Midbrain (tissue), 1 donor: ENCODE measurements around the gene RAB22A.
A peak's percentile ranks its signal among the peaks of the same experiment; 100 is the strongest.
"Not testable (repeated sequence)": the region's sequence is repeated elsewhere in the genome, so short reads cannot be mapped to it uniquely, and the experiment has no call there.

Experiments
- DNase-seq: peaks from one replicate; lab custom pipeline; 2025; lab: John Stamatoyannopoulos, UW

RAB22A gene

DNA sequence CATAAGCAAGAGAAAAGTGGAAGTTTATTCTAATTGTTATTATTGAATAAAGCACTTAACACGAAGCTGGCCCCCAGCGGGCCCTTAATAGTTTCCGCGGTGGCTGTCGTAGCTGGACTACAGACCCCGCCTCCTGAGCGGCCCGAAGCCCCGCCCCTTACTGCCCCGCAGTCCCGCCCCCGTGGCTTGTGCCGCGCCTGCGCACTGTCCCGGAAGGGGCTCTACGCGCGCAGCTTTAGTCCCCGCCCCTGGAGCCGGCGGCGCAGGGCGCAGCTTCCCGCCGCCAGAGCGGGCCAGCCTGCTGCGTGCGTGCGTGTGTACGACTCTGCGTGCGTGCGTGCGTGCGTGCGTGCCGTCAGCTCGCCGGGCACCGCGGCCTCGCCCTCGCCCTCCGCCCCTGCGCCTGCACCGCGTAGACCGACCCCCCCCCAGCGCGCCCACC lies 79.4 kb downstream of the RAB22A start, which contains the start of gene VAPB:
VAPB (plus strand) TSS at position 348 of the 442 bp plus-strand sequence. CDS start 231 bp downstream, outside the sequence.
- DNase-seq = peak; percentile 97

DNA sequence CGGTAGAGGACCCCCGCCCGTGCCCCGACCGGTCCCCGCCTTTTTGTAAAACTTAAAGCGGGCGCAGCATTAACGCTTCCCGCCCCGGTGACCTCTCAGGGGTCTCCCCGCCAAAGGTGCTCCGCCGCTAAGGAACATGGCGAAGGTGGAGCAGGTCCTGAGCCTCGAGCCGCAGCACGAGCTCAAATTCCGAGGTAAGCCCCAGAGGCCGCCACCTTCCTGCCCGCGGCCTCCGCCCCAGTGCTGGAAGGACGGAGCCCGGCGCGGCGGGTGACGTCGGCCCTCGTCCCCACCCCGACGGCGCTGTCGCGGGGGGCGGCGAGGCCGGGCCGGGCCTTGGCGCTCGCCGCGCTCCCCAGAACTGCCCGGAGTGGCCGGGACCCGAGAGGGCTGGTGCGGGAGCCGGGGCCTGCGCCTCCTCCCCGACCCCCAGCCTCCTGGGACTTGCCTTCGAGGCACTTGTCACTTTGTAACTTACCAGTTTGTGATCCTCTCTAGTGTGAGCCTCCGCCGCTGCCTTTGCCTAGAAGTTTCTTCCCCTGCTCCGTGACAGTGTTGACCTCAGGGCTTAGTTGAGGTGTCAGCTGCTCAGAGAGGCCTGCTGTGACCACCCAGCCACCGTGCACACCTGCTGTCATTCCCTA lies 79.9 kb downstream of the RAB22A start:
- no peak for DNase-seq

DNA sequence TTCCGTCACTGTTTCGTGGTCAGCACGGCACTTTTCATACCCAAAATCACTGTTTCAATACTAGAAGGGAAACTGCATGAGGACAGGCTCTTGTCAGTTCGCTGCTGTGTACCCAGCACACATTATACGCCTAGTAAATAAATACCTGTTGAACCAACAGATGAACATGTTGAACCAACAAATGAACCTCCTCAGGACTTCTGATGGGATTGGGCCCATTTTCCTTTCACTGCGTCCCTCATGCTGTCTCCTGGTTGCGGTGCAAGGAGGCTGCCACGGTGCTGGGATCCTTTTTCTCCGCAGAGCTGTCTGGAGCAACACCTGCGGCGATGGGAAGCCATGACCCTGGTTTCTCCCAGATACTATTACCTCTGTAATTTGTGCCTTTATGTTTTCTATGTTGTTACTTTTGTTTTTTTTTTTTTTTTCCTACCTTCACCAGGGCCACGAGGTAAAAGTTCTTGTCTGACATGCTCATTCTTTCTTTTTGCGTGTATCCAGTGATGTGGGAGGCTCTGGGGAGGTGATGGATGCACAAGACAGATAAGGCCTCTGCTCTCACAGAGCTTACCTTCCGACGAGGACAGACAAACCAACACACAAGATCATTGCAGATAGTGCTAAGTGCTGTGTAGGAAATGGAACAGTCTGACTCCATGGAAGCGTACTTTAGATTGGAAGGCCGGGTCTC lies 80.6 kb downstream of the RAB22A start:
- no peak for DNase-seq

DNA sequence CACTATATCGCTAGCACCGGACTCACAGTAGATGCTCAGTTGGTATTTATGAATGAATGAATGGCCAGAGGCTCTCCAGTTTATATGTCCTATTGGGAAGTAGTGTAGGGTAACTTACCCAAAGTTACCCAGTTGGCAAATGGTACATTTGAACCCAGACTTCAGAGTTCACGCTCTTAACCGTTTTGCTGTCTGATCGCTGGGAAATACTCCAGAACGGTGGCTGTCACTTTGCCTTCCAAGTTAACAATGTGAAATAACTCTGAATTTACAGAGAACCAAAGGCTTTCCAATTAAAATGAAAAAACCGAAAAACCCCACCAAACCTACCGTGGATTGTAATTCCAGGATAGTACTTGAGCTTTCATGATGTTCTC lies 81.1 kb downstream of the RAB22A start:
- no peak for DNase-seq

DNA sequence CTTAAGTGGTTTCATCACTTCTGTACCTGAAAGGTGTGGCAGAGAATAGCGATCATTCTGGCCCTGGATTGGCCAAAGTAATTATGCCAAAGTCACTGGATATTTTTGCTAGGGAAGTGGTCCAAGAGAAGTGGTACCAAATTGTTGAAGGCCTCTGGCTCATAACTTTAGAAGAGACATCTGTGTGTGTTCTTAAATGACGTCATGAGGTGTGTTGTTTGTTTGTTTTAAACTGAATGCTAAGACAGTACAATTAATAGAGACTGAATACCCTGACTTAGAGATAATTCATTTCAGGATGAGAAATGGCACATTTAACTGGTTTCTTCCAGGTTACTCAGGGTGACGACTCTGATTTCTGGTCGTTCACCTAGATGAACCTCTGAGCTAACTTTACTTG lies 82.8 kb downstream of the RAB22A start:
- DNase-seq = no peak

DNA sequence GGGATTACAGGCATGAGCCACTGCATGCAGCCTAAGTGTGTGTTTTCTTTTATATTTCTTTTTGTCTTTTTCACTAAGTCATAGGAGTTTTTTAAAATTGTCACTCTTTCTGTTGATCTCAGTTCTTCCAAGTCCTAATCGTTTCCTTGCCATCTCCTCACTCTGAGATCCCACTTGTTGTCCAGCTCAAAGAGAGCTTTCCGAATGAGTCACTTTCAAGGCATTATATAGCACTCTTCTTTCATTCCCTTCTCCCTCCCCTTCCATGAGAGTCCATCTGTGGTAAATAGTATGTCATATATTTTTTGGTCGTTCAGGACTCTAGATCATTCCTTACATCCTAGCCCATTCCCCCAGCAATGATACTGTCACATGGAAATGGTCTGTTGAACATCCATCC lies 83.8 kb downstream of the RAB22A start:
- DNase-seq = no peak

DNA sequence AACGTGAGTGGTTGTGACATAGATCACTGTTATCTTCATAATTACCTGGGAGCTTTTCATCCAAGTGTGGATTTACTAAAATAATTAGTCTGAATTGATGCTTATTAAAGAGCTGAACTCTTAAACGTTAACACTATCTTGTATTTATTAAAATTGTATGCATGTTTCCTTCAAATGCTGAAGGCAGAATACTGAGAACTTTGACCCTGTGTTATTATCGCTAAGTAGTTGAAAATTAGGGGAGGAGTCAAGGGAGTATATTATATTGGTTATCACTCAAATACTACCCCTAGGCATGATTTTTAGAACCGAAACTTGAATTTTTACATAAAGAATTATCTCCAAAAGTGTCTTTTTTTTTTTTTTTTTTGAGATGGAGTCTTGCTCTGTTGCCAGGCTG lies 85.3 kb downstream of the RAB22A start:
- no peak for DNase-seq

DNA sequence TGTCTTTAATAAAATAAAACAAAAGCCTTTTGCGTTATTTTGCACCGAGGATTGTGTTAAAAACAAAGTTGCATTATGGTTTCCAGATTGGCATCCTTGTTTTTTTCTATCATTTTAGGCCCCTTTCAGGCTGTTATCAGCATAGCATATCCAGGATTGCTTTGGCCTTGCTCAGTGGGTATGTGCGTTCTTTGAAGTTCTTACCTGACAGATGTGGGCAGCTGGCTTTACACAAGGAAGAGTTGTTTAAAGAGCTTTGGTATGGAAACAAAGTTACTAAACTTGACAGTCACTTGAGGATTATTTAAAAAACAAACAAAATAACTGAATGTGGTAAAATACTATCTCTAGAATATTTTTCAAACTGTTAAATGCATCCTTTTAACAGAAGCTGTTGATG lies 86.1 kb downstream of the RAB22A start:
- DNase-seq = no peak

DNA sequence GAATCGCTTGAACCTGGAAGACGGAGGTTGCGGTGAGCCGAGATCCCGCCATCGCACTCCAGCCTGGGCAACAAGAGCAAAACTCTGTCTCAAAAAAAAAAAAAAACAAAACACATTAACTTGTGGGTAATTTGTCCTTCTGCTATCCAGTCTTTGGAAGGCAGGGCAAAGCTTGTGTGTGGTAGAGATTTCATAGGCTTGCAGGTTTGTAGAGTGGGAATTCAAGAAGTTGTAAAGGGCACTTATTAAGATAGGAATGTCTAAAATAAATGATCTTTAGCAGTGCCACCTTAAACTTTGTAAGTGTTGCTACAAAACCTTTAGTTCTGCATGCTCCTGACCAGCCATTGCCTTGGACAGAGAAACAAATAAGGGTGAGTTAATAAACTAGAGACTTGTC lies 87.9 kb downstream of the RAB22A start:
- no peak for DNase-seq

DNA sequence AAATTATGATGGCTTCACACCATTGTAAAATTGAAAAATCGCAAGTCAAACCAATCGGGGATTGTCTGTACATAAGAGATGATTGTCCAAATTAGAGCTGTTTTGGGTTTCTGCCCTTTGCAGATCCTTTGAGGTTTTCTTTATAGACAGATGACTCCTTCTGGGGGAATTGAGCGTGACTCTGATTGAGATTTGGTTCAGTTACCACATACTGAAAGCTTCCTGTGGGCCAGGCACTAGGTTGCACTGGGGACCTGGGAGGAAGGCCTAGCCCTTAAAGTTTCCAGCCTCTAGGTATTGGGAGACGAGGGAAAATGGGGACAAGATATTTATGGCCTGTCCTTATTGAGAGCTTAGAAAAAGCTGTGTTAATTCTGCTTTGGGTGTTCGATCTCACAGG lies 88.7 kb downstream of the RAB22A start:
- DNase-seq = no peak

DNA sequence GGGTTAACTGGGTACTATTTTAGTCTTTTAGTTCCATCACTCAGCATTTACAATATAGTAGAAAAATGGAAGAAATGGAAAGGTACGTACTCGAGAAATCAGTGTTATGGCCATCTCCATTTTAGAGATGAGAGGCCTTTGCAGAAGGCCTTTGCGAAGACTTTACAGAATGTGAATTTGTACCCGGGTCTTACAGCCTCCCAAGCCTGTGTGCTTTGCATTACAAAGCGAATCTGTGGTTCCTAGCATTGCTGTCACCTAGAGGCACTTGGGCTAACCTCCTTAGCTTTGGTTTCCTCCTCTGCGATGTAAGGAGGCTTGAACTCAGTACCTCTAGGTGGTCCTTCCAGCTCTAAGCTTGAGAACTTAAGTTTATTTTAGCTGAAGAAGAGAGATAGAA lies 90.4 kb downstream of the RAB22A start:
- DNase-seq = no peak

DNA sequence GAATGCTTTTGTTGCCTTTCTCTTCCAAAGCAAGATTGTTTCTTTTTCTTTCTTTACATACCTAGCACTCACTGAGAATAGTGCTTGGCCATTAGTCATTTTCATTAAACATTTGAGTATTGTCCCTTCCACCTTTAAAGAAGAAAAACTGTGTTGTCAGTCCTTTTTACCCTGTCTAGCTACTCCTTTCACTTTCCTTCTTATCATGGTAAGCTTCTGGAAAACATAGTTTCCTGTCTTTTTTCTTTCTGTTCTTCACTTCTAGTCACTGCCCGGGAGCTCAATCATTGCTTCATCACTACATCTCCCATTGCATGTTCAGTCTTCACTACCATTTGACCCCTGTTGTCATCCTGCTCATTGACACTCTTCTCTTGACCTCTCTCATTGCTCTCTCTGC lies 91.6 kb downstream of the RAB22A start:
- DNase-seq = no peak

DNA sequence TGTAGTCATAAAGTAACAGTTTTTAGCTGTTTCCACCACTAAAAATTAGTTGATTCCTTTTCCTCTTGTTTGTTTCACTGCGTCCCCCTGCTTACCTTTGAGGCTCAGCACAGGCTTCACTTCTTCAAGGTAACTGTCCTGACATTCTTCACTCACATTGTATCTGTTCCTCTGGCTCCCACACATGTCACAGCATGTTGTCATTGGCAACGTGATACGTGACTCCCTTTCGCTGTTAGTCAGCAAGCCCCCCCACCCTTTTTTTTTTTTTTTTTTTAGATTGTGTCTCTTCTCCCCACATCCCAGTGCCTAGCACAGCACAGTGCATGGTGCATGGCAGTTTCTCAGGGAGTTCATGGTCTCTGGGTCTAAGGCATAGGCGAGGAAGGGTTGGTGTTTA lies 92.8 kb downstream of the RAB22A start:
- no peak for DNase-seq

DNA sequence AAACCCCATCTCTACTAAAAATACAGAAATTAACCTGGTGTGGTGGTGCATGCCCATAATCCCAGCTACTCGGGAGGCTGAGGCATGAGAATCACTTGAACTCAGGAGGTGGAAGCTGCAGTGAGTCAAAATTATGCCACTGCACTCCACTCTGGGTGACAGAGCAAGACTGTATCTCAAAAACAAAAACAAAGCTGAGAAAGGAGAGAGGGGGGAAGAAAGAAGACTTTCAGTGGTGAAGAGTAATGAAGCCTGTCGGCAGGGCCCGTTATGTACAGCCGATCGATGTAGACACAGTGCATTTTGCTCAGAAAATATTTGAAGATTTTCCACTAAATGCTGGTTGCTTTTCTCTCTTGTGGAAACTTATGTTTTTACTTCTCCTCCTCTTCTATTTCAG lies 93.3 kb downstream of the RAB22A start:
- no peak for DNase-seq

DNA sequence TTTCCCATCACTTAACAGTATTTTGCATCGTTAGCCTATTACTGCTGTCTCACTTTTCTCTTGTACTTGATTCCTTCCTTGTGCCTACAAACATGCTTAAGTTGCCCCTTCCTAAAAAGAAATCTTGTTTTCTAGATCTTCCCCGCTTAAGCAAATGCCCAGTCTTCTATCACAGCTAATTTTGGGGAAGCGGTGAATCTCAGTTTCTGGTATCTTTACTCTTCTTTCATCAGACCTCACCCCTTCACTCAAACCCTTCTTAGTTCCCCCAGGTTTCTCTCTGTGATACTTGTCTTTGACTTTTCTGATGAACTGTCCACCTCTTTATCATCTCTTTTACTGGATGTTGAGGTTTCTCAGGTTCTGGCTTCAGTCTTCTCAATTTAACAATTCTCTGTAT lies 93.8 kb downstream of the RAB22A start:
- no peak for DNase-seq

DNA sequence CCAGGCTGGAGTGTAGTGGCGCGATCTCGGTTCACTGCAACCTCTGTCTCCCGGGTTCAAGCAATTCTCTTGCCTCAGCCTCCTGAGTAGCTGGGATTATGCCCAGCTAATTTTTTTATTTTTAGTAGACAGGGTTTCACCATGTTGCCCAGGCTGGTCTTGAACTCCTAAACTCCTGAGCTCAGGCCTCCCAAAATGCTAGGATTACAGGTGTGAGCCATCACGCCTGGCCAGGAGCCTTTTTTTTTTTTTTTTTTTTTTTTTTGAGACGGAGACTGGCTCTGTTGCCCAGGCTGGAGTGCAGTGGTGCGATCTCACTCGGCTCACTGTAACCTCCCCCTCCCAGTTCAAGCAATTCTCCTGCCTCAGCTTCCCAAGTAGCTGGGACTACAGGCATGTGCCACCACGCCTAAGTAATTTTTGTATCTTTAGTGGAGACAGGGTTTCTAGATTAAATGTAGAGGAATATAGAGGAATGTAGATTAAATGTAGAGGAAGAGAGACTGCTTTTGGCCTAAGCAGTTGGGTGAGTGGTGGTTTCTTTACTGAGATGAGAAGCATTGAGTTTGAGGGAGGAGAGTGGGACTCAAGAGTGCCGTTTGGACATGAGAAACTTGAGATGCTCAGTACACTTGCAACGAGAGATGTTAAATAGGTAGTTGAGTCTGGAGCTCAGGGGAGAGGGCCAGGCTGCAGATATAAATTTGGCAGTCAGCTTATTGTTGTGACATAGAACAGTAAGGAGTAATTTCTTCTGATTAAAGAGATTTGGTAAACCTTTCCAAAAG lies 96.2 kb downstream of the RAB22A start:
- no peak for DNase-seq

DNA sequence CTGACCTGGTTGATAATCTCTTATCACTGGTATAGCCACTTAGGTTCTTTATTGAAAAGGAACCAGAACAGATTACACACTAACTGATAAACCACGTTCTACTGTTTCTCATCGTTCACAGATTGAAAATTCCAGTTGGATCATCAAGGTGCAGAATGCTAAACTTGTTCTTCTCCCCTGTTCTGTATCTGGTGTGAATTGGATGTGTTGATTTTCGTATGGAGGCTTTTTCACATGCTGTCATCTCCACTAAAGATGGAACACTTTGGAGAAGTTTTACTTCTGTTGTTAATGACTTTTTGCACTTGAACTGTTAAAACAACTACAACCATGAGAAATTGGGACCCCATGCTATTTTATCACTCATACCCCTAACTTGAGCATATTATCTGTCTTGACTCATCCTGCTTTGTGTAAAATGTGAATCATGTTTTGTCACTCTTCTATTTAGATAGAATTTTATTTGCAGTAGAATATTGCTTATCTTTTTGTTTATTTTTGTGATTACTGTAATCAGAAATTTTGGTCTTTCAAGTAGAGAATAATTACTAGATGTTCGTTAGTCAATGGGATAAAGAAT lies 97.0 kb downstream of the RAB22A start:
- no peak for DNase-seq

DNA sequence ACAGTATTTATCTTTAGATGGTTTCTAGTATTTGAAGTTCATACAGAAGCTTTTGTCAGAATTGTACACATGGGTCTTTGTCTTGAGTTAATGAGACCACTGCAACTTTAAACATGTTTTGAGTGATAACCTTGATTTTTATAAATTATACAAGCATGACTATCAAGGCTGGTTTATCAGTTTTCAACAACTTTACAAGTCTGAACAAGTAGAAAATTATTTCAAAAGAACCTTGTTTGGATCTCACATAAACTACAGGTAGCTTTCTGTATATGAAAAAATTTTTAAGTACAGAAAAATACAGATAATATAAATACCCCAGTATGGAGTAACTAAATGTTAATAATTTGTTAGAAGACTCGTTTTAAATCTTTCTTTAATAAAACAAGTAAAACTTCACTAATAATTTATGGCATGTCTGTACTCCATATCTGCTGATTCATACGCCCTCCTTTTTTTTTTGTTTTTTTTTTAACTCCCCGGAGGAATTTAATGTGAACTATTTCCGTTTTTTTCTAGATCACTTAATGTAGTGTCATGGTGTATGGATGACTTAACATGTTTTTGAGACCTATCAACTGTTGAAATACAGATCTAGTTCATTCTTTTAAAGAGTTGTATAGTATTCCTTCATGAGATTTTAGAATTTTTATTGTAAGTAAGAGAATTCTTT lies 97.8 kb downstream of the RAB22A start:
- DNase-seq = no peak

DNA sequence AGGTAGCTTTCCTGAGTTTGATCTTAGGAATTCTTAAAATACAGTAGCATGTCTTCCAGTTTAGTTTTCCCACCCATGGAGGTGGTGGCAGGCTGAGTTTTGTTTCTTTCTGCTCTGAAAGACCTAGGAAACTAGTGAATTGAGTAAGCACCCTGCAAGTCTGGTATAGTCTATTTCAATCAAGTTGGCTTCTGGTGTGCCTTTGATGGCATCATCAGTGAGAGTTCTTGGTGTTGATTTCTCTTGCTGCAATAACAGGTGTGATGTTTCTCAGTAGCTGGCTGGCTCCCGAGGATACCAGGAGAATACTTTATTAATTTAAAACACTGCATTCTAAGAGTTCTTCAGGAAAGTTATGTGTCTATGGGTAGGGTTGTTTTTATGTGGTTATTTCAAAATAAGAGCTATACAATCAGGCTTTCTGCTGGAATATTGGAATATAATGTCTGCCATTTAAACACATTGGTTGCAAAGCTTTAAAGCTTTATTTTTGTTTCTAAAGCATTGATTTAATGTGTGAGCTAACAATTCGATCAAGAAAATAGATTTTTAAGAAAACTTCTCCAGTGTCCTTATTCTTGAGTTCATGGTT lies 98.5 kb downstream of the RAB22A start:
- DNase-seq = no peak

DNA sequence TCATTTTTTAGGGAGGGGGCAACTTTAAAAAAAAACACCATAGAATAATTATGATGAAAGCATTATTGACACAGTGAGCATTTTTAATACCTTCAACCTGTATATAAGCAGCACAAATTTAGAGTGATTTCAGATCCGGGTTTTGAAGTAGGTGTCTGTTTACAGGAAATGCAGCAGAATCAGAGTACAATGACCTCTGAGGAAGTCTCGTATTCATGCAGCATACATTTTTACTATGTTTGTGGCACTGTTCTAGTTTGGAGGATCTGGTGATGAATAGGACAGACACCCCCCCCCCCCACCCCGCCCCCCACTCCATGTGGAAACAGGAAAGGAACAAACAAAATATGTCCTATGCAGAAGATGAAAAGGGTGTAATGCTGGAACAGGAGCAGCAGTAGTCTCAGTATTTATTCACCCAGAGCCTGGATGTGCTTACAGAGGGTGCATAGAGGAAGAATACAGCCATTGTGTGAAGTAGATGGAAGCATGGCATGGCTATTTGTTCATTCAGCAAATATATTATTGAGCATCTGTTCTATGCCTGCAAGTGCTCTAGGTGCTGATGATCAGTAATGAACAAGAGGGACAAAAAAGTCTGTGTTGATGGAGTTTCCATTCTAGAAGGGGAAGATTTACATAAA lies 99.2 kb downstream of the RAB22A start:
- DNase-seq = peak; percentile 51

DNA sequence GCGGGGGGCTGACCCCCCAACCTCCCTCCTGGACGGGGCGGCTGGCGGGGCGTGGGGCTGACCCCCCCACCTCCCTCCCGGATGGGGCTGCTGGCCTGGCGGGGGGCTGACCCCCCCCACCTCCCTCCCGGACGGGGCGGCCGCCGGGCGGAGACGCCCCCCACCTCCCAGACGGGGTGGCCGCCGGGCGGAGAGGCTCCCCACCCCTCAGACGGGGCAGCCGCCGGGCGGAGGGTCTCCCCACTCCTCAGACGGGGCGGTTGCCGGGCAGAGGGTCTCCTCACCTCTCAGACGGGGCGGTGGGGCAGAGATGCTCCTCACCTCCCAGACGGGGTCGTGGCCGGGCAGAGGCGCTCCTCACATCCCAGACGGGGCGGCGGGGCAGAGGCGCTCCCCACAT lies 104.7 kb downstream of the RAB22A start:
- not testable (repeated sequence) for DNase-seq
